ENCODE measurements around the gene COL19A1. TPM values are rescaled to one million over a fixed set of nuclear protein-coding genes. Genes with fewer than 3 reads are reported as not detected.

COL19A1 gene
- polyA plus RNA-seq, 1 of the 3 experiments (the other 2 are of a cell fraction): 0.15 TPM

- no peaks in the 10 kb centered on the region for H3K27me3 ChIP-seq (ENCODE audit: insufficient read depth)
- no peaks in the 10 kb centered on the region for H4K20me1 ChIP-seq (ENCODE audit: insufficient read depth)
- H3K4me1 ChIP-seq (ENCODE audit: control insufficient read depth in 1 of 2, insufficient read depth in 2 of 2, low read depth in 1 of 2, low read length in 1 of 2): no peaks in the 10 kb centered on the region; a peak in 1 of 4 replicates
- no peaks in the 10 kb centered on the region for H3K9me3 ChIP-seq
- whole genome bisulfite sequencing (ENCODE audit: low lambda C conversion rate): 35% methylated on average over 2 of the region's 2 CpGs
- ChIA-PET CTCF (no interaction called here), POLR2A (no interaction called here)
- H3K36me3 ChIP-seq (replicated peaks in 1 of 2; ENCODE audit: control insufficient read depth in 1 of 2, insufficient read depth in 2 of 2, low read length in 1 of 2): no peaks in the 10 kb centered on the region
- H3K79me2 ChIP-seq (ENCODE audit: insufficient read depth): no peaks in the 10 kb centered on the region
- H3K4me2 ChIP-seq: no peak overlapping the region
- DNase-seq: no peak
- H3K9ac ChIP-seq: no peak overlapping the region
- H3F3A ChIP-seq (replicated peaks; ENCODE audit: insufficient read depth): peaks cover 8% of the 10 kb centered on the region
- TF ChIP-seq TEAD4 (IDR thresholded peaks at IDR 0.05; ENCODE audit: borderline replicate concordance, insufficient read depth): no peak
- TF ChIP-seq RFX5 (IDR thresholded peaks at IDR 0.05; ENCODE audit: low read length): no peak
- no peak for TF ChIP-seq YY1 (IDR thresholded peaks at IDR 0.05; ENCODE audit: low read depth)
- no peak for TF ChIP-seq MEF2A (IDR thresholded peaks at IDR 0.05; ENCODE audit: borderline replicate concordance, low read depth)
- TF ChIP-seq REST (IDR thresholded peaks at IDR 0.05; ENCODE audit: low read depth, low read length): no peak
- TF ChIP-seq RXRA (IDR thresholded peaks at IDR 0.05; ENCODE audit: borderline replicate concordance, low read depth): no peak
- peak; percentile 20; the same call in 1 of the 2 replicates for TF ChIP-seq NFIC (IDR thresholded peaks at IDR 0.05; ENCODE audit: borderline replicate concordance)
- no peak for TF ChIP-seq EP300 (IDR thresholded peaks at IDR 0.05; ENCODE audit: borderline replicate concordance in 1 of 2, low read depth in 1 of 2, low read length in 1 of 2)
- no peak for TF ChIP-seq USF2 (IDR thresholded peaks at IDR 0.05; ENCODE audit: borderline replicate concordance, low read depth, low read length)
- peak; percentile 12; the same call in 1 of the 2 replicates for TF ChIP-seq PBX3 (IDR thresholded peaks at IDR 0.05)
- TF ChIP-seq JUND (IDR thresholded peaks at IDR 0.05): 0 out of 2 replicates have a peak, but pooled peaks have one; percentile 17
- no peak for TF ChIP-seq SIN3A (IDR thresholded peaks at IDR 0.05; ENCODE audit: borderline replicate concordance, low read depth, low read length)
- TF ChIP-seq FOSL2 (IDR thresholded peaks at IDR 0.05; ENCODE audit: borderline replicate concordance, low read depth): peak; percentile 10; the same call in 1 of the 2 replicates
- TF ChIP-seq RCOR1 (IDR thresholded peaks at IDR 0.05; ENCODE audit: low read length): no peak
- no peak for TF ChIP-seq CHD2 (IDR thresholded peaks at IDR 0.05; ENCODE audit: low read length, partially characterized antibody)
- H3K4me3 ChIP-seq (ENCODE audit: low read depth in 2 of 2, low read length in 1 of 2): no peak overlapping the region
- H3K9me2 ChIP-seq: no peaks in the 10 kb centered on the region
- no peak overlapping the region for H3K27ac ChIP-seq (ENCODE audit: low read depth in 2 of 2, low read length in 1 of 2)
- no peak overlapping the region; the same call in 1 of the 2 replicates for H2AFZ ChIP-seq (ENCODE audit: low read depth)
These were observed 39.0 kb upstream of the COL19A1 start for GRCh38 chr6:69827276-69827893.

Data from SK-N-SH (cell line).